Stimulated activated CD8-positive, alpha-beta memory T cell treated with anti-CD3 and anti-CD28 coated beads, Interleukin-7, amount 100 ng/mL, for 48 hours (primary cell): ENCODE data around the gene KRT85.

Source experiments
- DNase-seq, 2 donors: peaks; one replicate each; pipeline ENCODE4 v3.0.0-alpha.2; 2020; ENCODE audit warnings: low read depth in 1 of 2; ENCODE audit errors: extremely low read depth in 1 of 2

KRT85 gene

DNA sequence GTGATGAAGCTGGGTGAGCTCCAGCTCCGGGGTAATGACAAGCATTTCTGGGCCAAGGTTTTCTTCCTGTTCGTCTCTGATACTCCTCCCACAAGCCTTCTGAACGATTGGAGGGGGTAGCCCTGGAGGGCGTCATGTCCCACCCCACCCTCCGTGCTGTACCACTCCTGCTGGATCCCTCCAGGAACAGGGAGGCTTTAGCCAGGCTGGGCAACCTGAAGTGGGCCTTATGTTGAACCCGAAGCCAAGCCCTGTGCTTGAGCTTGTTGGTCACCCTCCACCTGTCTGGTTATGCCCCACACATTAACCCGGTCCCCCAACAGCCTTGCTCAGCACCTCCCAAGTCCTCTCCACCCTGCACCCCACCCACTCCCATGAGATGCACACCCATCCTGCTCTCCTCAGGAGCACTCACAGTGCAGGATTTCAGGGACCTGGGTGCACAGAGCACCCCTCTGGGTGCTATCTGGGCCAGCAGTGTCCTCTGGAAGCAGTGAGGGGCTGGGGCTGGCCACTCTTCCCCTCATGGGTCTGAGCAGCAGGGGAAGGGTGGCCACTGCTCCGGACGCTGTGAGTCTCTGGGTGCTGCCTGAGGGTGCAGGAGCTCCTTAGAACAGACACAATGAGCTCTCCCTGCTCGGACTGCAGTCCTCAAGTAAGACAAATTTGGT lies 39.3 kb downstream of the KRT85 start:
- DNase-seq = no peak

DNA sequence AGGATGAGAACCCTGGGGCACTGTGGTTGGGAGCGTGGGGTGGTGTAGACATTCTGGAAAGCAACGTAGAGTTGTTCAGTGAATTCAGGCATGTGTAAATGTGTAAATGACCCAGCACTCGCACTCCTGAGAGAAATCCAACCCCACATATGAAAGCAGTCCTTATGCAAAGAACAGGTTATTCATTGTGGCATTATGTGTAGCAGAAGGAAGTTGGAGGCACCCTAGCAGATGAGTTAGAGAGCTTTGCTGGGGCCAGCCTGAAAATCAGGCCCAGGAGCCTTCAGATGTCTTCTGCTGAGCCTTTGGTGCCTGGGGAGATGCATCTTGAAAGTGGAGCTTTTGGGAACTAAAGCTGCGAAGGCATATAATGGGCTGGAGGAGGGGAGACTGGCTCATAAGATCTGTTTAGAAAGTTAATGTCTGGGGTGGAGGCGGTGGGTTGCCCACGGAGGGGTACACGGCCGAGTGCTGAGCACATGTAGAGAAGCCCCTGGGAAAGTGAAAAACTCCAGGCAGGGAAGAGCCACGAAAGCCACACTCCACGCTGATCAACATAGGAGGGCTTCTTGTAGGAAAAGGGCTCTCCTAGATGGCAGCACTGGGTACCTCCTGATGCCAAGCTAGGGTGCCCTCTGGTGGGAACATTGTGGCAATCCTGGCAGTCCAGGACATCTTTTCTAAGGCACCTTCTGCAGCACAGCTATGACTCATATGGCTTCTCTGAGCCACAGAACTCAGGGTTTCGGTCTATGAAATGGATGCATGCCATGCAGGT lies 40.0 kb downstream of the KRT85 start:
- peak; percentile 41 to 71 for DNase-seq

GRCh38 chr12:52324153-52324444 lies 43.2 kb downstream of the KRT85 start:
- DNase-seq = no peak

DNA sequence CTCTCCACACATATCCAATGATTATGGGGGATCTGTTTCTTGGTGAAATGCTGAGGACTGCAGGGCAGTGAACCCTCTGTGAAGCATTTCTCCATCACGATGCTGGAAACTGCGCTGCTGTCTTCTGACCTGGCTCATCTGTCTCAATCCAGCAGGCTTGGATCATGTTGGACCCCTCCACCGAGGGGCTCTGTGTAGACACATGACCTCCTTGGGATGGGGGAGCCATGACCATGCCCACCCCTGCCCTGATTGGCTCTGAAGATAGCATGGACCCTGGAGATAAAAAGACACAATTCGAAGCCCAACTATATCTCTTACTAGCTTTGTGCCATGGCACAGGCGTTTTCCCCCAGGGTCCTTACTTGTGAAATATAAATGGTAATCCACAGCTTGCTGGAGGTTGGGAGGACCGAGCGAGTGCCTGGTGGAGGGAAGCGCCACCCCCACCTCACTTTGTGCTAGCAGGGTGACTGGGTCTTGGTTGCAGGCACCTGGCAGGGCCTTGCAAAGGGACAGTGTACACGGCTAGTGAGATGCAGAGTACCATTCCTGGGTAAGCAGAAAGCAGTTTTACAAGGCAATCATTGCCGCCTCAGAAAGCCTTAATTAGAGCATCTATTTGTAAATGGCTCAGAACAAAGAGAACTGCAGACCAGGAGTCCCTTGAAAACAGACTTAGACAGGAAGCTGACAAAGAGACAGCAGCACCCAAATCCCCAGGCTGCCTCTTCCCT lies 43.7 kb downstream of the KRT85 start:
- DNase-seq = no peak

DNA sequence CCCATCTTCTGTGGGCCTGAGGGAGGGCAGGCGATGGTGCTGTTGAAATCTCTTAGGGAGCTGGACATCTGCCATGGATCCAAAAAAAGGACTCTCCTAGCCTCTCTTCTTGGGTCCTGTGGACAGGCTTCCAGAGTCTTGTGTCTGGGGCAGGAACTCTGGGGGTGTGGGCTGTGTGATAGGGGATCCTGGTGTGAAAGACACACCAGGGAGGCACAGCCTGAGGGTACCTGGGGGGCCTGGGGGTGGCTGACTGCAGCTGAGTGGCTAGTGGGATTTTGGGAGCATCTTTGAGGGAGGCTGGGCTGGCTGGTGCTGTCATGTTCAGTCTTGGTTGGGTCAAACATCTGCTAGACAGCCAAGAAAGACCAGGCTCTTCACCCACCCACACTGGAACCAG lies 44.3 kb downstream of the KRT85 start:
- no peak for DNase-seq

DNA sequence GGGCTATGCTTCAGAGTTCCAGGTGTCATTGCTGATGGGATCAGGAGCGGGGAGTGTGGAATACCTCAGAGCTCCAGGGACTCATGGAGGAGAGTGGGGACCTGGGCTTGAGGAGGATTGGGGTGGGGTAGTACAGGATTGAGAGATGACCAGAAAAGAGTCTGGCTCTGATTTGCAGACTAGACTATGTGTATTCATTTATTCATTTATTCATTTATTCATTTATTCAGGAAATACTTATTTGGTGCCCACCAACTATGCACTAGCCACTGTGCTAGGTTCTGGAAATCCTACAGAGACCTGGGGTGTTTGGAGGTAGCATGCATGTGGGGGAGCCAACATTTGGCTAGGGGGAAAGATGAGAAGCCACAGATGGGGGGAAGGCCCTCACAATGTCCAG lies 45.2 kb downstream of the KRT85 start:
- DNase-seq = no peak

DNA sequence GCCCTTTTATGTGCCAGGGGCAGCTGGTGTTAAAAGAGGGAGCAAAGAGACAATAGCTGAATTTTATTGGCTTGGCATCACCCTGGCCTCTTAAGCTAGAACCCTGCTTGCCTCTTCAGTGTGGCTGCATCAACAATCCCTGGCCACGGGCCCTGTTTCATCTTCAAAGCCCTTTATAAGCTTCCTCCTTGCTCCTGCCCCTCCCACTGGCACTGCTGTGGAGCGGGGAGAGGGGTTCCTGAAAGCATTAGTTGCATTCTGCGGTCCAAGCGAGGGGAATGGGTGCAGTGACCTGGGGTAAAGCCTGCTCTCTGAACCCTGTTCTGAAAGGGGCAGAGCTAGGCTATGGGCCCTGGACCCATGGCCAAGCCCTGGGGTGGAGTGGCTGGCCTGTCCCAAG lies 45.9 kb downstream of the KRT85 start:
- DNase-seq = no peak

DNA sequence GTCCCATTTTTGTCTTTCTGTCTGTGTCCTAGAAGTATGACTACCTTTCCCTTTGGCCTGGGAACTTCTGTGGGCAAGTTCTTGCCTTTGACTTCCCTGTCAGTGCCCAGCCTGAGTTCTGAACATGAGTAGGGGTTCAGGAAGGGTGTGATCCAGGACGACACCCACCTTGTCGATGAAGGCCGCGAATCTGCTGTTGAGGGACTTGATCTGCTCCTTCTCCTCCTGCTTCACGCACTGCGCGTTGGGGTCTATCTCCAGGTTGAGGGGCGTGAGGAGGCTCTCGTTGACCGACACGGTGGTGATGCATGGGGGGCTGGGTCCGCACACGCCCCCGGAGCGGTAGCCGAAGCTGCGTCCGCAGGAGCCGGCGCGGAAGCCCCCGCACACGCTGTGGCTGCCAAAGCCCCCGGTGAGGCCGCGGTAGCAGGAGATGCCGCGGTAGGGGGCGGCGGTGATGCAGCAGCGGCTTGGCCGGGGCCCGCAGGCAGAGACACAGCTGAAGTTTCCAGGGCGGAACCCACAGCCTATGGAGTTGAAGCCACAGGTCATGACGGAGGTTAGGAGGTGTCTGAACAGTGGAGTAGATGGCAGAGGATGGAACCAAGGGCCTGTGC lies 46.4 kb downstream of the KRT85 start, which contains the start of gene KRT83:
KRT83 (minus strand) TSS at position 615 of the 617 bp plus-strand sequence; CDS start at position 552, 63 bp downstream.
- no peak for DNase-seq

DNA sequence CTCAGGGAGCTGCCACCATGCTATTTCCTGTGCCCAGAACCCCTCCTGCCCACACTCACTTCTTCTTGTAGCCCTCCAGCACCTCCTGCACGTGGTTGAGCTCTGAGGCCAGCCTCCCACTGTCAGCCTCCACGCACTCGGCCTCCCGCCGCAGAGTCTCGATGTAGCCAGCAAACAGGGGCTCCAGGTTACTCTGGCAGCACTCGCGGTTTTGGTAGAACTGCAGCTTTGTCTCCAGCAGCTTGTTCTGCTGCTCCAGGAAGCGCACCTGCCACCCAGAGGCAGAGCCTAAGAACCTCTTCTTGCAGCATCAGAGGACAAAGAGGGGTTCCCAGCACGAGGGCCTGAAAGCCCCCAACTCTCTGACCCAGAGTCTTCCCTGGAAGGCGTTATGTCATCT lies 48.2 kb downstream of the KRT85 start:
- no peak for DNase-seq

GRCh38 chr12:52318241-52318990 lies 48.9 kb downstream of the KRT85 start:
- no peak for DNase-seq

- DNase-seq = no peak
These were observed 49.7 kb downstream of the KRT85 start for GRCh38 chr12:52317468-52318052.

DNA sequence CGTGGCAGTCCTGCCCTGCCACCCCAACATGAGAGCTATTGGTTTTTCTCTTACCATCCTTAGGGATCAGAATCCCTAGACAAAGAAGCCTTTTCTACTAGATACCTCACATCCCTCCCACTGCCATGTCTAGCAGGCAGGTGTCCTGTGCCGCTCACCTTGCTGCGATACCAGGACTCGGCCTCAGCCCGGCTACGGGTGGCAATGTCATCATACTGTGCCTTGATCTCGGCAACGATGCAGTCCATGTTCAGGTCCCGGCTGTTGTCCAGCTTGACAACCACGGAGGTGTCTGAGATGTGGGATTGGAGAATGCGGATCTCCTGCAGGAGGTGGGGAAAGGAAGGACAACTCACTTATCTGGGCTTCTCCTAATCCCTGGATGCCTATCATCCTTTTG lies 50.6 kb downstream of the KRT85 start:
- DNase-seq = no peak

- no peak for DNase-seq
These were observed 51.0 kb downstream of the KRT85 start for GRCh38 chr12:52316290-52316689.

DNA sequence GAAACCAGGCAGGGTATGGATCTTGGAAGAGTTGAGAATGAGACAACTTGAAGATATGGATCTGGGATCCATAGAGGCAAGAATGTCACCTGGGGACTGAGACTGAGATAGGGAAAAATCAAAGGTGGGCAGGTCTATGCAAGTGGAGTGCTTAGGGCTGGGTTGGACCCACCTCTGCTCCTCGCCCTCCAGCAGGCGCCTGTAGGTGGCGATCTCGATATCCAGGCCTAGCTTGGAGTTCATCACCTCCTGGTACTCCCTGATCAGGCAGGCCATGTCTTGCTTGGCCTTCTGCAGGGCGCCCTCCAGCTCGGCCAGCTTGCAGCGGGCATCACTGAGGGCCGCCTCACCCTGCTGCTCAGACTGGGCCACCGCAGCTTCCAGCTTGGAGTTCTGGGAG lies 51.6 kb downstream of the KRT85 start:
- peak in 1 of 2 donors; percentile 27 for DNase-seq

- no peak for DNase-seq
These were observed 52.8 kb downstream of the KRT85 start for GRCh38 chr12:52314511-52314910.

GRCh38 chr12:52313926-52314325 lies 53.4 kb downstream of the KRT85 start:
- no peak for DNase-seq

- no peak for DNase-seq
These were observed 53.8 kb downstream of the KRT85 start for GRCh38 chr12:52313461-52313860.

- DNase-seq = no peak
These were observed 55.2 kb downstream of the KRT85 start for GRCh38 chr12:52312086-52312485.

DNA sequence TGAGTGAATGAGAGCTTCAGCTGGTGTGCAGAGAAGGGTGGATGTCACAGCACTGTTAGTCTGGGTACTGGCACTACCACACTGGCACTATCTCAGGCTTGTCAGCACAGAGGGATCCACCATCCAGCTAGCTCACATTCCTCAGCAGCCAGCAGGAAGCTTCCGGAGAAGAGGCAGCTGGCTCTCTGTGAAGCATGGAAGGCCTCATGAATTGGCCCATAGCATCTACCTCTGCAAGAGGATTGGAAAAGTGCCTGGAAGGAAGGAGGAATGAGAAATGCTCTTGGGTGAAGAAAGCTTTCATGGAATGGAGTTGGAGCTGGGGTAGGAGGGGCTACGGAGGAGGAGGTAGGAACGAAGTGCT lies 56.0 kb downstream of the KRT85 start:
- no peak for DNase-seq

- no peak for DNase-seq
These were observed 56.5 kb downstream of the KRT85 start for GRCh38 chr12:52310622-52311284.
